Gastrocnemius medialis (tissue), 4 donors: ENCODE results near the gene CD300LG.

ENCODE experiments used
- POLR2A ChIP-seq, 2 donors: fragments of 450-650 bp; IDR thresholded peaks; one replicate each; pipeline ENCODE4 v1.6.1; 2017; ENCODE audit warnings: antibody characterized with exemption in 2 of 2, mild to moderate bottlenecking in 2 of 2, moderate library complexity in 2 of 2
- TF ChIP-seq, protein P1 (sequence below), 5 experiments: fragments of 450-650 bp in 3 of 5; fragments of 200-600 bp in 2 of 5; sonication (generic) in 2 of 5; IDR thresholded peaks in 4 of 5; conservative IDR thresholded peaks in 1 of 5; 1 replicate in 4 of 5; 2 replicates in 1 of 5; pipeline ENCODE4 v1.5.1; 2016 to 2019; ENCODE audit warnings: antibody characterized with exemption in 5 of 5, mild to moderate bottlenecking in 3 of 5, moderate library complexity in 3 of 5

DNA sequence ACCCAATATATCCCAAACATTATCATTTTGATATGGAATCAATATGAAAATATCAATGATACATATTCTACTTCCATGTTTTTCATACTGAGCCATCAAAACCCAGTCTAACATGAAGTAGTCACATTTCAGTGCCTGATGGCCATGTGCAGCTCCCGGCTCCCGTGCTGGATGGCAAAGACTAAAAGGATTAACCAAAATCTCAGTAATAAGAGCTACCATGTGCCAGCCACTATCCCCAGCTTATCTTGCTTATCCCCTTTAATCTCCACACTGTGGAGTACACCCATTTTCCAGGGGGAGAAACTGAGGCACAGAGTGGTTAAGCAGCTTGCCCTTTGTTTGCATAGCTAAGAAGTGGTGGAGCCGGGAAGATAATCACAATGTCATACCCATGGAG is 9.2 kb downstream of the CD300LG start:
- TF ChIP-seq, protein P1, sequence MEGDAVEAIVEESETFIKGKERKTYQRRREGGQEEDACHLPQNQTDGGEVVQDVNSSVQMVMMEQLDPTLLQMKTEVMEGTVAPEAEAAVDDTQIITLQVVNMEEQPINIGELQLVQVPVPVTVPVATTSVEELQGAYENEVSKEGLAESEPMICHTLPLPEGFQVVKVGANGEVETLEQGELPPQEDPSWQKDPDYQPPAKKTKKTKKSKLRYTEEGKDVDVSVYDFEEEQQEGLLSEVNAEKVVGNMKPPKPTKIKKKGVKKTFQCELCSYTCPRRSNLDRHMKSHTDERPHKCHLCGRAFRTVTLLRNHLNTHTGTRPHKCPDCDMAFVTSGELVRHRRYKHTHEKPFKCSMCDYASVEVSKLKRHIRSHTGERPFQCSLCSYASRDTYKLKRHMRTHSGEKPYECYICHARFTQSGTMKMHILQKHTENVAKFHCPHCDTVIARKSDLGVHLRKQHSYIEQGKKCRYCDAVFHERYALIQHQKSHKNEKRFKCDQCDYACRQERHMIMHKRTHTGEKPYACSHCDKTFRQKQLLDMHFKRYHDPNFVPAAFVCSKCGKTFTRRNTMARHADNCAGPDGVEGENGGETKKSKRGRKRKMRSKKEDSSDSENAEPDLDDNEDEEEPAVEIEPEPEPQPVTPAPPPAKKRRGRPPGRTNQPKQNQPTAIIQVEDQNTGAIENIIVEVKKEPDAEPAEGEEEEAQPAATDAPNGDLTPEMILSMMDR (IDR thresholded peaks at IDR 0.05 in 4 of 5, conservative IDR thresholded peaks at IDR 0.05 in 1 of 5): no peak
- no peak for TF ChIP-seq POLR2A (IDR thresholded peaks at IDR 0.05)
